SK-MEL-5 (cell line): Measurements from ENCODE around the gene OR2T6. TPM values are rescaled to one million over a fixed set of nuclear protein-coding genes. Genes with fewer than 3 reads are reported as not detected.

Experiments
- DNase-seq: peaks from one replicate; pipeline ENCODE4 v3.0.0-alpha.2; 2016; ENCODE audit warnings: low read depth, low spot score
- in situ Hi-C: cut with HindIII; loops from 2 replicates; pipeline ENCODE4 v1.10.0; 2016; ENCODE audit warnings: low sequenced_read_pairs, high pct_unique_total_duplicates, low pct_unique_long_range_greater_than_20kb
- polyA plus RNA-seq, 2 experiments: library from polyadenylated mRNA; depleted of rRNA; stranded (reverse); fragments of >200 nt; gene quantifications; 2 replicates each; pipeline ENCODE4 v1.2.3, GENCODE V29; 2015
- total RNA-seq: library from RNA; depleted of rRNA; stranded (reverse); fragments of >200 nt; shearing (Covaris generic); gene quantifications from 2 replicates; pipeline ENCODE4 v1.2.3, GENCODE V29; 2014; rRNA removed

The OR2T6 gene, protein sequence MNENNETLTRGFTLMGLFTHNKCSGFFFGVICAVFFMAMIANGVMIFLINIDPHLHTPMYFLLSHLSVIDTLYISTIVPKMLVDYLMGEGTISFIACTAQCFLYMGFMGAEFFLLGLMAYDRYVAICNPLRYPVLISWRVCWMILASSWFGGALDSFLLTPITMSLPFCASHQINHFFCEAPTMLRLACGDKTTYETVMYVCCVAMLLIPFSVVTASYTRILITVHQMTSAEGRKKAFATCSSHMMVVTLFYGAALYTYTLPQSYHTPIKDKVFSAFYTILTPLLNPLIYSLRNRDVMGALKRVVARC
- not detected in 2 replicates for total RNA-seq
- not detected in 2 replicates for polyA plus RNA-seq (2015; cell fraction: cytosol; rRNA removed)
- not detected in 2 replicates for polyA plus RNA-seq (2015; cell fraction: nucleus; rRNA removed)

DNA sequence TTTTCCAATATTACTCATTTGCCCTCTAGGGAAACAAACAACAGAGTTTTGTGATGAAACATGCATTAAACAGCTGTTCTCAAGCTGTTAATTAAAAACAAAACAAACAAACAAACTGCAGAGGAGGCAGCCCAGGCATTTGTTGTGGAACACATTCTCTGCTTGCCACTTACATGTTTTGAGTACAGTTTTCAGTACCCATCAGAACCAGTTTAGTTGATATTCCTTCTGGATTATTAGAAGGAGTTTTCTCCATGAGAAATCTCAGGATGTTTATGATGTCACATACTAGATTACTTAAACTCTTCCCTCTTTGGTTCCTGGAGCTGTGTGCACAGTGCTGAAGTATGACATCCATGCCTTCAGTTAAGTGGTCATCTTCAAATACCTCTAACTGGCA lies at the start of gene OR2T6:
Gene OR2T6 (plus strand): TSS at position 301 of the 400 bp plus-strand sequence. CDS start 11,863 bp downstream, outside the sequence.
- DNase-seq: no peak
- in situ Hi-C loops: no loop called here

DNA sequence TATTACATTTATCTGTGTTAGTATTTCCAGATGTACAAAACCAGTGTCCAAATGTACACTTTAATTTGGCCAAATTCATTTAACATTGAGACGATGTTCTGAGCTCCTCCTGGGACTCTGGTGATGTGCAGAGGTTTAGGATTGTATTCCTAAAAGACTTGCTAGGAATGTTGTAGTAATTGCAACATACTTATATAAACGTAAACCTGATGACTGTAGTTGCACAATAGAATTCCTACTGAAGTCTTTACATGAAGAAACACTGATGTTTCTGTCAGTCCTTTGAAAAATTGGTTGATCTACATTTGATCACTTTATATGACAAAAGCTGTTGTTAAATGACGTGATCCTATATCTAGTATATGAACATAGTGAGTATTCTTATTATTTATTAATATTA lies 32.1 kb upstream of the OR2T6 start:
- in situ Hi-C loops: no loop called here

DNA sequence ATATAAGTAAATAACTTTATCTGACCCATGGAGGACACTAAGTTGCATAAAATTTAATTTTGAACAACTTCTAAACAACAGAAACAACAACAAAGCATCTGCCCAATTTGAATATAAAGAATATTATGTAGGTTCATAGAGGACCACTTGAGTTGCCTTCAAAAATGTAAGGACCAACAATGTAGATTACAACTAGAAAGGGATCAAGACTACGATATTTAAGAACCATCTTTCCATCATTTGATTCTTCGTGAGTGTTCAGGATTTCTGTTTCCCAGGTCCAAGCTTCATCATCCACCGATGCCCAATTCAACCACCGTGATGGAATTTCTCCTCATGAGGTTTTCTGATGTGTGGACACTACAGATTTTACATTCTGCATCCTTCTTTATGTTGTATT lies 27.1 kb upstream of the OR2T6 start, which contains the start of gene OR14C36:
Gene OR14C36 (plus strand): TSS at position 301 of the 400 bp plus-strand sequence. CDS start 0 bp downstream, at position 301.
- DNase-seq: no peak
- in situ Hi-C loops: no loop called here

More for the DNA sequence above, 32.1 kb upstream of the OR2T6 start:
- no peak for DNase-seq

DNA sequence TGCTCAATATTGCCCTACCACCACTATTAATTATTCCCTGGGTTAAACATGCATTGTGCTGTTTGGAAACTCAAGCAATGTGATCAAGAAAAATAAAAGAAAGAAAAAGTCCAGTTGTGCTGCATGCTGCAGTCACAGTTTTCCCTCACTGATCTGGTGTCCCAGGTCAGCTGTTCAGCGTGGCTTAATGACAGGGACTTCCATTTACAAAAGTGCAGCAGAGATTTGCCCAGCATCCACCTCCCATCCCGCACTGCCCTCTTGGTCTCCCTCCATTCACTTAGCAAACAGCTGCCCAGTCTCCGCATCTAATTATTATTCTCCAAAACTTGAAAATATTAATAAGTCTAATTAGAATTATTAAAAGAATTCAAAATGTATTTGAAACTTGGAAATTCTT lies 16.1 kb upstream of the OR2T6 start:
- no peak for DNase-seq
- in situ Hi-C loops: no loop called here

DNA sequence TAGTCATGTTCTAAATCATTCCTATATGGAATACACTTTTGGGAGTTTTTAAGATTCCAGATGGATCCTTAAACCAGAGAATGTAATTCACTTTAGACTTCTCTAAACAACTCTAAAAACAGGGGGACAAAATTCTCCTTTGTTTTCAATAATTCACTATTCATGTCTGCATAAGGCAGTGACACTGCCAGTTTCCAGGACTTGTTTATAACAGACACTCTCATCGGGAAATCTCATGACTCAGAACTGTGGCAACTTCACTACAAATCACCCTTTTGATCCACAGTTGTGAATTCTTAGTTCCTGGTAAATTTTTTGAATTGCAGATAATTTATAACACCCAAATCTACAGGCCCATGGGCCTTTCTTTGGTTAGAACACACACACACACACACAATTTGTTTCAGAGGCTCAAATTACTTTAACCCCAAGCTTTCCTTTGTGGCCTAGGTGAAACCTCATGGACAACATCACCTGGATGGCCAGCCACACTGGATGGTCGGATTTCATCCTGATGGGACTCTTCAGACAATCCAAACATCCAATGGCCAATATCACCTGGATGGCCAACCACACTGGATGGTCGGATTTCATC lies 14.3 kb upstream of the OR2T6 start, which contains the start of gene OR2T4:
Gene OR2T4 (plus strand): TSS at position 545 of the 595 bp plus-strand sequence. CDS start 0 bp downstream, at position 545.
- in situ Hi-C loops: no loop called here
- no peak for DNase-seq

DNA sequence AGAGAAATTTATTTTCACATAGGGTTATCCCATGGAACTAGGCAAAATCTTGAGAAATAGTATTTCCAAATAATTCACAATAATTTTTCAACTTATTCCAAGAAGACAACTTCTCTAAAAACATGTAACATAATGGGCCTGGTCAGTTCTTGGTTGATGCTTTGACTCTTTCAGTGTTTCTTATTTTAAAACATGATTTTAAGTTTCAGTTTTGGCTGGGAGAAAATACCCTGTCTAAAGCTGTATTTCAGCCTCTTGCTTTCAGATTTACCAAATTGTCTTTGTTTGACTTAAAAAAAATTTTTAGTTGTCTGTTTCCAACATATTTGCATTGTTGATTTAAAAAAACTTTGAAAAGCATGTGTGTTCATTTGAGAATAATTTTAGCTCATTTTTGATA lies 8.9 kb upstream of the OR2T6 start:
- DNase-seq: no peak
- in situ Hi-C loops: no loop called here

DNA sequence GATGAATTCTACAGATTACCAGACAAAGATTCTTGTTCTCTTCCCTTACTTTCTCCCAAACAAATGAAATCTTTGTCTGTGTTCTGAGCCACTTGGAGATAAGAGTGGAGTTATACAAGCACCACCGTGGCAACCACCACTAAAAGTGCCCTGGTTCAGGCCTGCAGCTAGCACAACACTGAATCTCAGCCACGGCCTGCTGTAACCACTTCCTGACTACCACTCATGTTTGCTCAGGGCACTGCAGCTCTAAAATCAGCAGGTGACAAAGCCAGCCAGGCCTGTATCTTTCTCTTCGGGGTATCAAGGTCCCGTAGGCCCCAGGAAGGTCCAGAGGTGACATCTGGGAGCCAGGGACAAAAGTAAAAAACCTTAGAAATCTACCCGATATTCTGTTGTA lies 3.2 kb upstream of the OR2T6 start:
- DNase-seq: no peak
- in situ Hi-C loops: no loop called here

DNA sequence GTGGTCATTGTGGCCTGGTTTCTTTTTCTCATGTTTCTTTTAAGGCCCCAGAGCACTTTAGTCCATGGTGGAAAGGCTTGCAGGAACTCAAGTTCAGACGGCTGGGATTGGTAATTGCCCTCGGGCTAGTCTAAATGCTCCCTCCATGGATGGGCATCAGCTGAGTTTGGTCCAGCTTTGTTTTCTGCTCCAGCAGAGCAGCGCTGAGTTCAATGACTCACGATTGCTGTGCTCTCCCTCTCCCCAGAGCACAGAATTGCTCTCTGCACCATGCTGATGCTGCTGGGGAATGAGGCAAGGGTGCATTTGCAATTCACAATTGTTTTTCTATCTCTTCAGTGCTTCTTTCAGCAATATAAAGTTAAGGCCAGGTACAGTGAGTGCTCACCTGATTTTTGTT lies 1.8 kb upstream of the OR2T6 start:
- DNase-seq: no peak
- in situ Hi-C loops: no loop called here

DNA sequence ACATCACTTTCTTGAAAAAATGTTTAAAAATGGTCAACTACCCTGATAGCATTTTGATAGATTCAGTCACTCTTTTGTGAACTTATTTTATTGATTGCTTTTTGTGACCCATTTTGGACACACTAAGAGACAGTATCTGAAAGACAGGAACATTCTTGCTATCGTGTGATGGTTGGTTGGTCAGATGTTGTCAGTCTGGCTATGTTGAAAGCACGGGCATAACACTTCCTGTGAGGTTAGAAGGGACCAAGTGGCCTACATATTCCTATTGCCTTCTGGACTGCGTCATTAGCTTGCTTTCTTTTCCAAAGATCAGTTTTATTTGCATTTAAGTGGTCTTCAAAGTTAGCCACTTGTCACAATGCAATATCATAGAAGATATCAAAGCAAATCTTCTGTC lies 1.4 kb downstream of the OR2T6 start:
- in situ Hi-C loops: no loop called here
- DNase-seq: no peak

DNA sequence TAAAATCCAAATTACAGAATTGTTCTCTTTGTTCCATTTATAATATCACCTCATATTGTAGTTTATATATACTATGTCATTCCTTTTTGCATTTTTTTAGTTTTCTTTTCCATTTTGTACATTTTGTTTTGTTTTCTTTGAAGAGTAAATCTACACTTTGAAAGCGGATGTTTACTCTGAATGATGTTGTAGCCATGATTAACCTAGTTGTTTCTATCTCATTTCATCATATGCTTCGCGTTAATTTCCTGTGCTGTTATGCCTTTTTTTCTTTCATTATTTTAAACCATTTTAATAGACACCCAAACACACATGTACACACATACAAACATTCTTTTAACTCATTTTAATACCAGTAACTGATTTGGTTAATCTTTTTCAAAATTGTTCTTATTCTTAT lies 5.3 kb downstream of the OR2T6 start:
- in situ Hi-C loops: no loop called here
- no peak for DNase-seq

DNA sequence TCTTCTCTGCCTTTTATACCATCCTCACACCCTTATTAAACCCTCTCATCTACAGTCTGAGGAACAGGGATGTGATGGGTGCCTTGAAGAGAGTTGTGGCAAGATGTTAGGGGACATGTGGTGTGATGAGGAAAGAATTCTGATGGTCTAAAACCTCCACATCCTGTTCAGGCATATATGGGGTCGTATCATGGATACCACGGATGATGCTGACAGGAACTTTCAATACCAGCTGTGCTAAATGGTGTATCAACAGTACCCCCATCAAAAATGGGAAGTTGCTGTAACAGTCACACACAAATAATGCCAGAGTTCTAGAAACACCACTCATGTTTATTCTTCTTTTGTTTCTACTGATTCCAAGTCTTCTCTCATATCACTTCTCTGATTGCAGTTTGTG lies 12.9 kb downstream of the OR2T6 start:
- in situ Hi-C loops: no loop called here
- DNase-seq: no peak

DNA sequence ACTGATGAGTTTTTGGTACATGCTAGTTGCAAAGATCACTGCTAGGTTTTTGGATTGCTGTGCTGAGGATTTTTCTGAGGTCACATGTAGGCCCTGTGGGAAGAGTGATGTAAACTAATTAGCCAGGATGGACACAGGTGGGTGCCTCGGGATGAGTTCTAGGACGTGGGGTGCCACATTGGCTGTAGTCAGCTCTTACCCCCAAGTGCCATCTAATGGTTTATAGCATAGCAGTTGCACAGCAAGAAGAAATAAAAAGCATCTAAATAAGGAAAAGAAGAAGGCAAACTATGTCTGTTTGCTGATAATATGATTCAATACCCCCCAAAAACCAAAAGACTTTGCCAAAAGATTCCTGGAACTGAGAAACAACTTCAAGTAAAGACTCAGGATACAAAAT lies 17.5 kb downstream of the OR2T6 start:
- in situ Hi-C loops: no loop called here
- DNase-seq: no peak

DNA sequence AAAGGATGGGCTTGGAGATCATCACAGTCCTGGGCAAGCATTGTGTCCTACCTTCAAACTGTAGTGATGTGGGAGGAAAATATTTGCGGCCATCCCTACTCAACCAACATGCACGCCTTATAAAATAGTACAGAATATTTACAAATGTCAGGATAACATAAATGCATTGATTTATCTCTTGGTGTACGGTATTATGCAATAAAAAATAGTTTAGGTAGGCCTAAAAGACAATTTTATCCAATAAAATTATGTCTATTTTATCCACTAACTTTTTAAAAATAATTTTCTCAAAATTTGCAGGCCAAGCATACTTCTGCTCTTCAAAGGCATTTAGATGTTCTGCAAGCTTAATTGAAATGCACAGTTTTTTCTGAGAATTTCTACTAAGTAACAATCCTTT lies 27.2 kb downstream of the OR2T6 start, which contains the start of gene OR2T1:
Gene OR2T1 (plus strand): TSS at position 301 of the 400 bp plus-strand sequence. CDS start 3,100 bp downstream, outside the sequence.
- in situ Hi-C loops: no loop called here
- no peak for DNase-seq

DNA sequence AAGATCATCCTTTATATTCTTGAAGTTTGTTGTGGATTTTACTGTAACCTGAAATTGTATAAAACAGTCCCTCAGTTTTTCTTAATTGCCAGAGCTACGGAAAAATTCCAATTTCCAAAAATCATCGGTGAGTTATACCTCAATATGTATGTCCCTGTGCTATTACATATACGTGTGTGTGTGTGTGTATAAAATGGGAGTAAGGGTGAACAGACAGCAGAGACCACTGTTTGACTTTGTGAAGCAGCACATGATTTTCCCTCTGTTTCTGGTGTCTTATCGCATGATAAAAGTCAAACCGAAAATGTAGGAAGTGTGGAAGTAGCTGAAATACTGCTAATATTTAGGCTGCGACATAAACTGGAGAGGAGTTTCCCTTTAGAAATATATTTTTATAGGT lies 28.5 kb downstream of the OR2T6 start:
- in situ Hi-C loops: no loop called here
- DNase-seq: peak; percentile 19

DNA sequence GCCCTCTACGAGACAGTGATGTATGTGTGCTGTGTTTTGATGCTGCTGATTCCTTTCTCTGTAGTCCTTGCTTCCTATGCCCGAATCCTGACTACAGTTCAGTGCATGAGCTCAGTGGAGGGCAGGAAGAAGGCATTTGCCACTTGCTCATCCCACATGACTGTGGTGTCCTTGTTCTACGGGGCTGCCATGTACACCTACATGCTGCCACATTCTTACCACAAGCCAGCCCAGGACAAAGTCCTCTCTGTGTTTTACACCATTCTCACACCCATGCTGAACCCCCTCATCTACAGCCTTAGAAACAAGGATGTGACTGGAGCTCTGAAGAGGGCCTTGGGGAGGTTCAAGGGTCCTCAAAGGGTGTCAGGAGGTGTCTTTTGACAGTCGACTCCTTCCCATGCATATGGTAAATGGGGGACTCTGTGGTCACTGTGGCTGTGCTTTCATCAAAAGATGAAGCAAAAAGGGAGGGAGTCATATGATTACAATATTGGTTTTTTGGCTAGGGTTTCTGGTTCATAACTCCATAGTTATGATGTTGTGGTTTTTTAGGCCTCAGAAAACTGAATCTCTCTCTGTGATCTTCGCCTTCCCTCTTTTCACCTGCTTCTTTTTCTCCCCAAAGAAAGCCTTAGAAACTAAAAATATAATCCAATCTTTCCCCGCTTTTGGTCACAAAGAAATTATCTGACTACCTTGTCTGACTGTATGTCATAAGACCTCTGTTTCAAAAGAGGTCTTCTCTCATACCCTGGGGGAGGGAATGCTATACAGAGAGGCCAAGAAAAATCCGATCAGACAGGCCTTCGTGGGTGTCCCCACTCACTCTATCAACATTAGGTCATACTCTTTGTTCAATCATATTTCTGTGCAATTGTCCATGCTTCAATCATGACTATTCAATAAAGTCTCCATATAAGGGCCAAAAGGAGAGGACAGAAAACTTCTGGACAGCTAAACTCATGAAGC lies 31.5 kb downstream of the OR2T6 start:
- in situ Hi-C loops: no loop called here

DNA sequence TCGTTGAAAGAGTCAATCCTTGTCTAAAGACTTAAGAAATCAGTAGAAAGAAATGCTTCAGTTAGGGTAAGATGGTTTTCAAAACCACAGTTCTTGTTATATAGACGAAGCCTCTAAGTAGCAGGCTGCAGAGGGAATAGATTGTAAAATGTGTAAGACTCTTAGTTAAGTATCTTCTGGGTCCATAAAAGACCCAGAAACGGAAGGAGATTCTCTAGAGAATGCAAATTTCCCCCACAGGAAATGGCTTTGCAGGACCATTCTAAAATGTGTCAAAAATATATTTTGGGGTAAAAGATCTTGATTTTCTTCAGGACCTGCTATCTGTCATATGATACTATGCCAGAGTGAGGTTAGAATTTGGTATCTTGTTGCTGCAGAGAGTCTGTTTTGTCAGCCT lies 40.7 kb downstream of the OR2T6 start:
- no peak for DNase-seq
- in situ Hi-C loops: no loop called here

More for the DNA sequence above, 31.5 kb downstream of the OR2T6 start:
- no peak for DNase-seq

DNA sequence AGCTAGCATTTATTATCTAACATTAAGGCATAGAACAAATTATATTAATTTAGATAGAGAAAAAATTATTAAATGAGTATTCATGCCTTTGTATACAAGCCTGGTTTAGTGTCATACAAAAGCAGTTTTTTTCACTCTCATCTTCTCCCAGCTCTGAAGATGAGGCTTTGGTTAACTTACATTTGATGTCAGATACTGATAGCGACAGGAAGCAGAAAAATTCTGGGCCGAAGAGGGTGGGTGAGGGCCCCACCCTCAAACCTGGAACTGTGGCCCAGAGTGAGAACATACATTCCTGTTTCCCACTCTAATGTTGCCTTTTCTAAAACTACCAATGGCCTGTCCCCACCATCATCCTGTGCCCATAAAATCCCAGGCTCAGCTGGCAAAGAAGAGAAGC lies 42.3 kb downstream of the OR2T6 start:
- in situ Hi-C loops: no loop called here
- no peak for DNase-seq

DNA sequence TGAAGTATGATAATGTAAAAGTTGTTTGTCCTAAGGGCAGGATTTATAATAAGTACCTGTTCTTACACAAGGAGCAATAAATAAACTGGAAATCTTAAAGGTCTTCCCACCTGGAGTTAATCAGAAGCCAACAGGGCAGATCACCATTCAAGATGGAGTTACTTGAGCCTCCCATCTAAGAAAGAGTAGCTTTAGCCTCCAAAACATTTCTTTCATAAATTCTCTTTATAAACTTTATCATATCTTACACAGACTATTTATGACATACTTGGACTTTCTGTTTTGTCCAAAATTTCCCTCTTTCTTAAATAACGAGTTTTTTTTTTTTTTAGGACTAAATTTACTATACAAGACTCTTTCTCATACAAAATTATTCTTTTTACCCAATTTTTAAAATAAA lies 45.8 kb downstream of the OR2T6 start:
- in situ Hi-C loops: no loop called here
- no peak for DNase-seq
